ENCODE data around the gene SLC12A4.
"Not testable (repeated sequence)": the region's sequence is repeated elsewhere in the genome, so short reads cannot be mapped to it uniquely, and the experiment has no call there.

The SLC12A4 gene

DNA sequence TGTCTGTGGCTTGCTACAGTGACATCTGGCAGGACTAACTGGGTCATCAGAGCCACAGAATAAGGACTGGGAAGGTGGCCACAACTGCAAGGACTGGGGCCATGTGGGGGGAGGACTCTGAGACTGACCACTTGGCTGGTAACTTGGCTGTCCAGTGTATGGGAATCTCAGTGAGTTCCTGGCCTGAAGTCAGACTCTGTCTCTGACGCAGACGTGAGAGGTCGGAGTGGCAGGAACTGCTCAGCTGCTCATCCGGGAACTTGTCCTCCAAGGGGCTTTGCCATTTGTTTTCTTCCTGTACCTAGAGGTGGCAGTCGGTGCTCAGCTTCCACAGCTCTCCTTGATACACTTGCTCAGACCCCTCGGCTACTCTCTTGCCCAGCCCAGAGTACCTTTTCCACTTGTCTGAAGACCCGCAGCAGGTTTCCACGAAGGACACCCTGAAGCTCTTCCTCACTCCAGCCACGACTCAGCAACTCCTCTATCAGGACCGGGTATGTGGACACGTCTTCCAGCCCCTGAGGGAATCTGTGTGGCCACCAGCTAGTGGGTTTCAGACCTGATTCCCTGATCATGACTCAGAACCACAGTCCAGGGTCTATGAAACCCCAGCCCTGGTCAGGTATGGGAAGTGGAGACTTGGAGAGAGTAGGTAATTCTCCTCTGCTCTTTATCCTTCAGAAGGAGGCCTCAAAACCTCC is 19.2 kb upstream of the SLC12A4 start:
- no peak for DNase-seq

GRCh38 chr16:67986949-67987348 is 18.5 kb upstream of the SLC12A4 start:
- no peak for DNase-seq

DNA sequence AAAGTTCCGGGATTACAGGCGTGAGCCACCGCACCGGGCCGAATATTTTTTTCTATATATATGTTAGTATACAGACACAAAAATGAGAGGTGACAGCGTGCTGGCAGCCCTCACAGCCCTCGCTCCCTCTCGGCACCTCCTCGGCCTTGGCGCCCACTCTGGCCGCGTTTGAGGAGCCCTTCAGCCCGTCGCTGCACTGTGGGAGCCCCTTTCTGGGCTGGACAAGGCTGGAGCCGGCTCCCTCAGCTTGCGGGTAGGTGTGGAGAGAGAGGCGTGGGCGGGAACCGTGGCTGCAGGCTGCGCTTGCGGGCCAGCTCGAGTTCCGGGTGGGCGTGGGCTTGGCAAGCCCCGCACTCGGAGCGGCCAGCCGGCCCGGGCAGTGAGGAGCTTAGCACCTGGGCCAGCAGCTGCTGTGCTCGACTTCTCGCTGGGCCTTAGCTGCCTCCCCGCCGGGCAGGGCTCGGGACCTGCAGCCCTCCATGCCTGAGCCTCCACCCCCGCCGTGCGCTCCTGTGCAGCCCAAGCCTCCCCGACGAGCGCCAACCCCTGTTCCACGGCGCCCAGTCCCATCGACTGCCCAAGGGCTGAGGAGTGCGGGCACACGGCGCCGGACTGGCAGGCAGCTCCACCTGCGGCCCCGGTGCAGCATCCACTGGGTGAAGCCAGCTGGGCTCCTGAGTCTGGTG is 13.7 kb upstream of the SLC12A4 start:
- DNase-seq, result no peak

DNA sequence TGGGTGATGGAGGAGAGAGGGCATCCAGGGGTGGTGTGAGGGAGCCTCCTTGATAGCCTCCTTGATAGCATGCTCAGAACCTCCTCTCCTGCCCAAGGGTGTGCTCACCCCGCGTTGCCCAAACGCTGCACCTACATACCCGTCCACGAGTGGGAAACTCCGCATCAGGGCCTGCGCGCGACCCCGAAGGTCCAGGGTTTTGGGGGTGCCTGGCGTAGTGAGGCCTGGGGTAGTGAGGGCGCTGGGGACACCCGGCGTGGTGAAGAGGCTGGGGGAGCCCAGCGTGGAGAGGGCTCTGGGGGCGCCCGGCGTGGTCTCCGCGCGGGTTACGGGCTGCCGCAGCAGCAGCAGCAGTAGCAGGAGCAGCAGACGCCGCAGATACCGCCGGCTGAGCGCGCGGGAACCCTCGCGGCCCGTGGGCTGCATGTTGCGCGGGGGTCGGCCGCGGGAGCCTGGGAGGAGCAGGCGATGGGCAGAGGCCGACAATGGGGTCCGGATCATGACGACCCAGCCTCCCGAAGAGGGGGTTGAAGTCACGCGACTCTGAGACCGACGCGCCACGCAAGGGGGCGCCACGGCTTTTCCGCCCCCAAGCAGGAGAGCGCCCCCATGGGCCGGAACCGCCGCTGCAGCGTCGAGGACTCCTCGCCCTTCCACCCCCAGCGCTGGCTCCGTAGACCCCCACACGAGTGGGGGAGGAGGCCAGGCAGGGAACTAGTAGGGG is 11.7 kb upstream of the SLC12A4 start, which contains the start of gene DPEP3:
DPEP3 (minus strand) TSS at position 545 of the 724 bp plus-strand sequence; CDS start at position 426, 119 bp downstream.
- DNase-seq, result no peak

GRCh38 chr16:67977469-67978227 is 9.2 kb upstream of the SLC12A4 start:
- DNase-seq, result no peak

DNA sequence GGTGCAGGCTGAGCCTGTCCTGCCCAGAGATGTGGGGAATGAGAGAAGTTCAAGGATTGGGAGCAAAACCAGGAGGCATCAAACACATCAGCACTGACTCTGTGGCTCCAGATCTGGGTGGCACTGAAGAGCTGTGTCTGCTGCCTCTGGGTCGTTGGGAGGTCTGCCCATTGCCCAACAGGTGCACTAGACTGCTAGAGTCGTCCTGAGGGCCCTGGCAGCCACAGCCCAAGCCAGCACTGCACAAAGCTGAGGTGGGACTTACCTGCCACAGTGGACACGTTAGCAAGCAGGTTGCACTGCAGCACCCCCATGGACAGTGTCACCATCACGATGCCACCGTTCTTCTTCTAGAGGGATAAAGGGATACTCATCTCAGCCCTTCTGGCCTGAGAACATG is 8.6 kb upstream of the SLC12A4 start:
- no peak for DNase-seq

GRCh38 chr16:67976205-67976604 is 7.8 kb upstream of the SLC12A4 start:
- no peak for DNase-seq

- no peak for DNase-seq
These were observed 7.1 kb upstream of the SLC12A4 start for GRCh38 chr16:67975321-67976105.

- not testable (repeated sequence) for DNase-seq
These were observed 3.8 kb upstream of the SLC12A4 start for GRCh38 chr16:67972285-67972684.

- no peak for DNase-seq
These were observed 2.7 kb upstream of the SLC12A4 start for GRCh38 chr16:67971111-67971510.

DNA sequence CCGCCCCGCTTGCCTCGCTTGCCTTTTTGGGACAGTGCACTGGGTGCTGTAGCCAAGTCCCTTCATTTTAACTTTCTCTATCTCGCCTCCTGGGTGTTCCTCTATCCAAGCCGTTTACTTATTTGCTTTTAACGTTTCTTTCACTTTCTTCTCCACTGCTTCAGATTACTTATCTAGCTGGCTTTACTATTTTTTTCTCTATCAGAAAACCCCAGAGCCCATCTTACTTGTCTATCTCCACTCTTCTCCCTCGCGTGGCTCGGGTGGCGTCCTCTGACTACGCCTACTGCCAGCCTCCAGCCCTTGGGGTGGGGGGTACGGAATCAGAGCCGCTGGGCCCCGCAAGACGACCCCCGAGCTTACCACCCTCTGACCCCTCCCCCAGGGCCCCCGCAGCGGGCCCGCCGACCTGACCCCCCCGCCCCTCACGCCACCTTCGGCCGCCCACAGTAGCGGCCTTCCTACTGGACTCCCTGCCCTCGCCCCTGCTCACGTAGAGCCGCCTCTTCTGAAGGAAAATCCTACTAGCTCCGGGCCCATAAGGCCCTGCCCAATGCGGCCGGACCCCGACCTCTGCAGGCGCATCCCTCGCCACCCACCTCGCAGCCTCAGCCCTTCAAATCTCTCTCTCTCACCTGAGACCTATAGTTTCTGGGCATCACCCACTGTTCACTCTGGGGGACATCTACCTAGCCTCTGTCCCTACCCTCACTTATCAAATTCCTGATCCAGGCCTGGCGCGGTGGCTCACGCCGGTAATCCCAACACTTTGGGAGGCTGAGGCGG is 1.0 kb upstream of the SLC12A4 start:
- DNase-seq, result peak; percentile 36

DNA sequence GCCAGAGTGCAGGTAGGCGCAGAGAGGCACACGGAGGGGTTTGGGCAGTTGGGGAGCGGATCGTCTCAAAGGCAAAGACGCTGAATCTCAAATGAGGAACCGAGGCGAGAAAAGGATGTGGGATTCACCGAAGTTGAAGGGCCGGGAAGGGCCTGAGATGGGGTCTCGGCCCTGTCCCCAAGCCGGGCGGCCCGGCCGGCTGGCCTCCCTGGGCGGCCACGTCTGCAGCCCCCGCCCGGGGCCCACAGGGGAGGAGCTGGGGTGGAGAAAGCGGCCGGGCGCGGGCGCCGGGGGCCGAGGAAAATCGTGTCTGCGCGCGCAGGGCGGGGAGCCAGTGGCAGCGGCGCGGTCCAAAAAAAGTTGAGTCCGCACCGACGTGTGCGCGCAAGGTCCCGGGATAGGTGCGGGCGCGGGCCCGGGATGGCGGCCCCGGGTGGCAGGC is 458 bp downstream of the SLC12A4 start:
- no peak for DNase-seq

DNA sequence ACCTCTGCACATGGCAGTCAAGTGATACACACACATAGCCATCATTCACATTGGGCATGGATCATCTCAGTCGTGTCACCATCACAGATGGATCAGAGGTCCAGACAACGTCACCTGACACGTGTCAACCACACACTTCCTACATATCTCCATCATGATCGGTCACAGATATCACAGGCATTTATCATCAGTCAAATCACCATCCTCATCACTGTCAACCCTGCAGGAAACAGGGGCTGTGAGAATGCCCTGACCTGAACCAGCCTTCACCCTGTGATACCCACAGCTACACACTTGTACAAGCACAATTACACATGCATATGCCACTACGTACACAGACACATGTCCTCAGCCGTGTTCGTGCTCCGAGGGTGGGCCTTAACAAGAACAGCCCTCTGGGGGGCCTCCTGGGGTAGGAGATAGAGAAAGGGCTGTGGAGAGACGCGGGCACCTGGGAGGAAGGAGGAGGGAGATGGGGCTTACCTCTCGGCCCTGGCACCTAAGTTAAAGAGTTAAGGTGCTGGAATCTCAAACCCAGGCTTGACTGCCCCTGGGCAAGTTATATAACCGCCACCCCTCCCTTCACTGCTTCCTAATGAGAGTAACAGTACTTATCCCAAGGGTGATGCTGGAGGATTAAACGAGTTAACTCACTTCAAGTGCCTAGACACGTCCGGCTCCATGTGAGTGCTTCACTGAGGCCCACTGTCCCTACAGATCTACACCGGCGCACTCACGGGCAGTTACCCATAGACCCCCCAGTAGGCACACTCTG is 1.1 kb downstream of the SLC12A4 start:
- DNase-seq, result peak; percentile 44

DNA sequence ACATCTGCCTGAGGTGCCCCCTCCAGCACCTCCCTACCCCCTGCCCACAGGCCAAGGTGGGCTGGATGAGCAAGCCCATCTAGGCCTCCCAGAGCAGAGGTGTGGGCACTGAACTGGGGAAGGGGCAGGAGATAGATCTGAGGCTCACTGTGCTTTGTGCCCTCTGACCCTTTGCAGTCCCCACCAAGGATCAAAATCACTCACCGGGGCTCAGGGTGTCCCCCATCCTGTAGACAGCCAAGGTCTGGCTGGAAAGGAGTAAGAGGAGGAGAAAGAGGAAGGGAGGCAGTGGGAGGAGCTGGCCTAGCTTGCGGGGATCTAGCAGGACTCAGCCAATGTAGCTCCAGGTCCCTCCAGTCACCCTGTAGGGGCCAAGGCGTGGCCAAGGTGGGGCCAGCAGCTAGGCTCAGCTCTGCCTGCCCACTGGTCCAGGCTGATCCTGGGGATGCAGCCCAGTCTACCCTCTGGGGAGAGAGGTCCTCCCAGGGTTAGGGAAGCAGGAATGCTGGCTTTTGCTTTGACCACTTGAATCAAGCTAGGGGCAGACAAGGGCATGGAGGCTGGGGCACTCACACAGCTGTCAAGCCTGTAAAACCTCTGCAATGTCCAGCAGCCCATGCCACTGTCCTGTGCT is 1.8 kb downstream of the SLC12A4 start:
- no peak for DNase-seq

GRCh38 chr16:67965668-67966548 is 2.5 kb downstream of the SLC12A4 start:
- DNase-seq, result no peak

DNA sequence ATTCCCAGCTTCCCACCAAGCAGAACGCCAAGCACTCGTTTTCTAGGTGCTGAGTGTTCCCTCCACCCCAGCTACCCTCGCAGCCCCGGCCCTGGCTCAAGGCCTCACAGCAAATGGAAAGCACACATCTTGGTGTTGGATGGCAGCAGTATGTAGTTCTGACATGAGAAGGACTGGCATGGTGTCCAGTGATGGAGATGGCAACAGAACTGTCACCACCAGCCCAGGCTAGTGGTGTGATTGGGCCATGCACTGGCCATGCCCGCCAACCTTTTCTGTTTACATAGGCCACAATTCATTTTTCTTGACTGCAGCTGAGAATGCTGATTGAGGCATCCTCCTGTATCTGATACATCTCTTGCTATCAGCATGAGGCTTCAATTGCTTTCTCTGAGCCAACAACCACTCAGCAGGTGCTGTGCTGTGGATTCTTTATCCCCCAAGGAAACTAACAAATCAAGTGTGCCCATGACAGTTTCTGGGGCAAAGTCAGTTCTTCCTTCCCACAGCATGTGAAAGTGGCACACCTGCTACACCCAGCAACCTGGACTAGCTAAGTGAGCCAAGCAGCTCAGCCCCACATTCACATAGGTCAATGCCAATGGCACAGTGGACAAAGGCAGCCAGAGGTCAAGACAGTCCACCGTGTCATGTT is 3.8 kb downstream of the SLC12A4 start:
- DNase-seq, result no peak

DNA sequence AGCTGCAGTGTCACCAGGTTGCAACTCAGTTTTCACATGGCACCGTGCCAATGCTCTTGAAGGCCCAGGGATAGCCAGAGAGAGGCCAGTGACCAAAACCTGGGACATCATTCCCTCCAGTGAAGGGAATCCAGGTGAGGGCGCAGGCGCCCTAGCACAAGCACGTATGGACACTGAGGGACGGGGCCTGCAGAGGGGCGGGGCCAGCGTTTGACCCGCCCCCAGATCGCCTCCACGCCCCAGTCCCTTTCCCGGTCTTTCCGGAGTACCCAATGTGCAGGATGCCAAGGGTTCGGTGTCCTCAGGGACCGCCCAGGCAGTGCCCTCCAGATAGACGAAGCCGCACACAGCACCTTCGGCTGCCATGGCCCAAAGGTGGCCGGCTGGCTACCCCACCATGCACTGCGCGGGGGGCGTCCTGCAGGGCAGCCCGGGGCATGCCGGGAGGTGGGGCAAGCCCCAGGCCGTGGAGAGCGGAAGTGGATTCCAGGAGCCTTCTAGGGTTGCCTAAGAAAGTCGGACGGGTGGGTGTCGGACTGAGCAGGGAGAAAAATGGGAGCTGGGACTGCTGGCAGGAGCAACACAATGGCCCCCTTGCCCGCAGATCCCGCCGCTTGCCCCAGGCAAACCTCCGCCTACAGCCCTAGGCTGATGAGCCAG is 4.6 kb downstream of the SLC12A4 start:
- no peak for DNase-seq

- DNase-seq, result no peak
These were observed 5.2 kb downstream of the SLC12A4 start for GRCh38 chr16:67963292-67963661.
